Measurements from ENCODE around the gene REXO4.
A peak's percentile ranks its signal among the peaks of the same experiment; 100 is the strongest.

The REXO4 gene

GRCh38 chr9:133369933-133370332, 47.9 kb downstream of the REXO4 start:
- no peak for DNase-seq

DNA sequence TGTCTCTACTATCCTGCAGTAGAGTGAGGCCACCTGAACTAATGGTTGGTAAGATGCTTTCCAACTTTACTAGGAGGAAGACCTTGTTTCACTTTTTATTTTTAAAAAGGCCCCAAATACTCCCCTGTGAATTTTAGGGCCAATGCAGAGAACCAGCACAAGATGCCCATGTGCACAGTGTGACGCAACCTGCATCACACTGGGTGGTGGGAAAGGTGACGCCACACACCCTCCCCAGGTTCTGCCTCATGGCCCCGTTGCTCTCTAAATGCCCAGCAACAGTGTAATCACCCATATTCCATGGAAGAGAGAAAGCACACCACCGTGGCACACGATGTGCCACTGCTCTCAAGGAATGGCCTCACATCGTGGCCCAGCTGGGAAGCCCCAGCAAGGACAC, 48.4 kb downstream of the REXO4 start:
- no peak for DNase-seq

- DNase-seq: no peak
These were observed 49.4 kb downstream of the REXO4 start for GRCh38 chr9:133368249-133368881.

DNA sequence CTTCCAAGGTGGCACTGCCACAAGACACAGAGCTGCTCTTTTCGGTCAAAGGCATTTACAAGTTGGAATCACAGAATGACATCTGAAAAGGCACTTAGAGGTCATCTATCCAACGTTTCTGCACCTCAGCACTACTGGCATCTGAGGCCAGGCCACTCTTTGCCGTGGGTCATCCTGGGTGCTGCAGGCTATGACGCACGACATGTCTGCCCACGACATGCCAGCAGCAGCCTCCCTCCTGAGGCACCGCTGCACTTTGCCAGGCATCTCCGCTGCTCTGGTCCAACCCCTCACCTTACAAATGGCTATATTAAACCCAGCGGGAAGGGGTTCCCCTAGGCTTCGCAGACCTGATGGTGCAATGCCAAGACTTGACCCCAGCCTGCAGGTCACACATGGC, 50.0 kb downstream of the REXO4 start:
- DNase-seq: no peak

DNA sequence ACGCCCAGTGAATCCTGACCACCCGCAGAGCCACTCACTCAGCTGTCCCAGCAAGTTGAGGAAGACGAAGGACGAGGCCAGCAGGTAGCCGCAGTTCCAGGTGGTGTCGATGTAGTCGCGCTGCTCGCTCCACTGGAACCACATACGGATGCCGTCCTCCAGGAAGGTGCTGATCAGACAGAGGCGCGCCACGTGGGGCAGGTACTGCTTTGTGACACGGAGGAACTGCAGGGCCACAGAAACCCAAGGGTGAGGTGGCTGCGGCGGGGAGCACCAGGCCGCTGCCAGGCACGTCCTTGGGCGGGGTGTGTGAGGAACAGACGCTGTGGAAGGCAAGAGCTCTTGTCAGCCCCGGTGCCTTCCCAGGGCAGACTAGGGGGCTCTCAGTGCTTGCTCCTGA, 50.6 kb downstream of the REXO4 start:
- DNase-seq: no peak

DNA sequence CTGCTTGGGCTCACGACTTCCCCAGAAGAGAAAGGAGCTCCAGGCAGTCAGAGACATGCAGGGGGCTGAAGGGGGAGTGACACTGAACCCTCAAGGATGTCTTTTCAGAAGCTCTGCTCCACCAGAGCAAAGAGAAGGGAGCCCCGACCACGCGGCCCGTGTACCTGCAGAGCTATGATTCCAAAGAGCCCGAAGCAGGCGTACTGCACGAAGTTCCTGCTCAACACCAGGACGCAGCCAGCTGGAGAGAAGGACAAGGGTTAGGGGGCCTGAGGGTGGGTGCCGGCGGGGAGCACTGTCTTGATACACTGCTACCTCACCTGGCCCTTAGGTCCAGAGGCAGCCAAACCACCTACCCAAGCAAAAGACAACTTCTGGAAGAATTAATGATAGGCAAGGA, 51.4 kb downstream of the REXO4 start:
- no peak for DNase-seq

DNA sequence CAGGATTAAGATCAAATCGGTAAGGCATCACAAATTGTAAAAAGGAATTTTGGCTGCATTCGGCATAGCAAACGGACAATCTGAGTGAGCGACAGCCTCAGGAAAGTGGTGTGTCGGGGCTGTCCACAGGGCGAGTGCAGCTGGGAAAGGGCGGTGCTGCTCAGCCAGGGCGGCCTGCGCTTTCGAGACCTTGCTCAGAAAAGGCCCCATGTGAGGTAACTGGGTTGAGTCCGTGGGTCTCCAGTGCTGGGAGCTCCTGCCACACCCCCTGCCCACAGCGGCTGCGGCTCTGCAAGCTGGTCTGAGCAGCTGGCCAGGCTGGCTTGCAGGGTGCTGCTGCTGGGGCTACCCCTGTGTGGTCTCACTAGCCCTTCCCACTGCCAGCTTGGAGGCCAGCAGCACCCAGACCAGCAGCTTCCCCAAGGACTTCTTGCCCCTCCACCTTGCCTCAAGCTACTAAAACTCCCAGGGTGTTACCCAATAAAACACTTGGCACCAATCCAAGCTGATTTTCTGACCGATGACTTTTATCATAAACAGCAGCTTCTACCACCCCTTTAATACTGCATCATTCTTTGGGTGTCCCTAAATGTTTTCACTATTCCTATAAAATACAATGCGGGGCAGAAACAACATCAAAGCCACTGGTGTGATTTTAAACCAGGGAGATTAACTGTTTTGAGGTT, 55.3 kb downstream of the REXO4 start:
- DNase-seq: no peak

DNA sequence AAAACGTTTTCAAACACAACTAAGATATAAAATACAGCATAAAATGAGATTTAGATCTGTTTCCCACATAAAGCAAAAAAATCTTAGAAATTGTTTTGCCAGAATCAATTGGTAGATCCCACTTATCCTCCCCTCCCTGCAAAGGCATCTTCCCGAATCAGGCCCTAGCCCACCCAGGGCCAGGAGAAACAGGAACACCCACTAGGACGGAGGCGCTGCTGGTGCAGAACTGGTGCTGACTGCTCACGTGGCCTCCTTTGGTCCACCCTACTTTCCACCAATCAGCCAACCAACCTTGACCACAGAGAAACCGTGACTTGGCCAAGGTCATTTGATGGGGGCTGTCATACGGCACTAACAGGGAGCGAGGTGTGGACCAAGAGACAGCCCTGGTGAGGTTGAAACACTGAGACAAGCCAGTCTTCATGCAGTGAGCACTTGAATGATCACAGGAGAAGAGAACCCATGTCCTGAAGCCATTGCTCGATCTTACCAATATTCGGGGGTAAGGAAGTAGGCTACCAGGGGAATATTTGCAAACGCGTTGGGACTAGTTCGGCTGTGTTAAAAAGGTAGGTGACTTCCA, 56.2 kb downstream of the REXO4 start:
- no peak for DNase-seq

GRCh38 chr9:133360400-133361393, 57.1 kb downstream of the REXO4 start:
- no peak for DNase-seq

DNA sequence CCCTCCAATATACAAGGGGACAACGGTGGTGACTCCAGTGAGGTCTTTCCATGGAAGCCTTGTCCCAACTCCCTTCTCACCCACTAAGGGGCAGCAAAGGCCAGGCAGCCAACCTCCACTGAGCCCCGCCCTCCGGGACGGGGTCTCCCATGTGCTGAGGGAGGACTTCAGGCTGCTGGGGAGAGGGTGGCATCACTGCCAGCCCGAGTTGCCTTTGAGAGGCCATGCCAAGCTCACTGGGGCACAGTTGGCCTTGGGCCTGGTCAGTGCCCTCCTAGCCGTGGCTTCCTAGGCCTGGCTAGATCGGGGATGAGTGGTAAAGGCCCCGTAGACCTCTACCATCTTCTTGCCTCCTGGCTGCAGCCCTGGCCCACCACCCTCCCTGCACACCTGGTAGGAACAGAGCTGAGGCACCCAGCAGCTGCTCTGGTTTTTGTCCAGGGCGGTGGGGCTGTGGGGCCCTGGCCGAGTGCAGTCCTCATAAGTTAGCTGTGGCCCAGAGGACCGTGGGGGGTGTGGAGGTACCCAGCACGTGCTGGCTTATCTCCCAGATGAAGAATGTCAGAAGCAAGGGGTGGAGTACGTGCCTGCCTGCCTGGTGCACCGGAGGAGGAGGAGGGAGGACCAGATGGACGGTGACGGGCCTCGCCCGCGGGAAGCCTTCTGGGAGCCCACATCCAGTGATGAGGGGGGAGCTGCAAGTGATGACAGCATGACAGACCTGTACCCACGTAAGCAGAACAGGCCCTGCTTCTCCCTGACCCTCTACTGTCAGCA, 58.2 kb downstream of the REXO4 start:
- peak in 5 of 56 donors; percentile 14 to 39 (median 28) for DNase-seq

GRCh38 chr9:133357656-133358055, 60.2 kb downstream of the REXO4 start:
- no peak for DNase-seq

GRCh38 chr9:133356391-133357091, 61.3 kb downstream of the REXO4 start, which contains the start of the genes SURF1 and SURF2:
Gene SURF1, minus strand, starts transcription at chr9:133356487. Its CDS starts 34 bp downstream, at chr9:133356453.
Gene SURF2, plus strand, starts transcription at chr9:133356550. Its CDS starts 43 bp downstream, at chr9:133356593.
- DNase-seq: peak in 54 of 56 donors; percentile 24 to 90 (median 68)

Data from amygdala (tissue), 56 donors.